Colonic mucosa (tissue), 4 donors: ENCODE measurements around the gene NELL2. TPM values are rescaled to one million over a fixed set of nuclear protein-coding genes. Genes with fewer than 3 reads are reported as not detected.

Source experiments
- DNase-seq: peaks from one replicate; pipeline ENCODE4 v3.0.0-alpha.2; 2020
- H3K27ac ChIP-seq: fragments of 200-600 bp; one replicate; pipeline ENCODE4 v1.8.0; 2021
- H3K27me3 ChIP-seq: fragments of 200-600 bp; one replicate; pipeline ENCODE4 v1.8.0; 2021
- H3K36me3 ChIP-seq: fragments of 200-600 bp; one replicate; pipeline ENCODE4 v1.8.0; 2021
- H3K4me1 ChIP-seq: fragments of 200-600 bp; one replicate; pipeline ENCODE4 v1.8.0; 2021; ENCODE audit warnings: mild to moderate bottlenecking
- H3K4me3 ChIP-seq: fragments of 200-600 bp; one replicate; pipeline ENCODE4 v1.8.0; 2021
- H3K9ac ChIP-seq, 2 donors: one replicate each; pipeline ENCODE4 v1.7.0; 2013; ENCODE audit warnings: control low read depth in 2 of 2, low read depth in 2 of 2, low read length in 2 of 2
- H3K9me3 ChIP-seq: fragments of 200-600 bp; one replicate; pipeline ENCODE4 v1.8.0; 2021
- intact Hi-C: fragments of 100-400 bp; cut with DNase I; formaldehyde crosslinking; loops from one replicate; pipeline ENCODE4 v1.14.1; 2022
- total RNA-seq, 2 donors: library from RNA; stranded (reverse); fragmentation: NEBNext Ultra II Directional in 1 of 2; extraction: Animal tissue kit (Norgen Biotek cat#: 25700) in 1 of 2; gene quantifications; one replicate each; pipeline ENCODE4 v1.2.1, GENCODE V29; 2021
- TF ChIP-seq, protein P1 (sequence below): fragments of 200-600 bp; IDR thresholded peaks from one replicate; pipeline ENCODE4 v1.8.0; 2022; ENCODE audit warnings: antibody characterized with exemption, mild to moderate bottlenecking
- donor health status: healthy.
- donor health status: DM: no; HTN: no; CAD: no.
- donor health status: DM: no; HTN: no; CAD: no.

Gene NELL2
- total RNA-seq, 2 donors from 2014 or later: 2.1 to 3.0 TPM

DNA sequence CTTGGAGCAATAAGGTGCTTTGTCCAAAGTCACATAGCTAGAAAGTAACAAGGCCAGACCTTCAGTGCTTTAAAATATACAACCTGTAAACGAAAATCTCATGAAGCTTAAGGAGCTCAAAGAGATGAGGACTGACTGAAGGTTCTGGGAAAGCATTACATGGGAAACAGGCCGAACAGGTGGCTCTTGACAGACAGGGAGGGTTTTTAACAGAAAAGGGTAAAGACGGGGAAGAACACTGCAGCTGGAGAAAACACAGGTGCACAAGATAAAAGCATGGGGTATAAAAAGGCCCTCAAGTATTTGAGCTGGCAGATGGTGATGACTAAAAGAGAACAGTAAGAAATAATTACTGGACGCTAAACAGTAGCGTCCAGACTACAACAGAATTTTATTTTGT is 257.2 kb downstream of the NELL2 start:
- Histone ChIP-seq H3K9ac (no peak overlapping the region), H3K27me3 (no peaks in the 10 kb centered on the region), H3K36me3 (no peaks in the 10 kb centered on the region), H3K4me1 (no peaks in the 10 kb centered on the region), H3K27ac (no peak overlapping the region), H3K9me3 (no peaks in the 10 kb centered on the region), H3K4me3 (no peak overlapping the region)
- DNase-seq: no peak
- TF ChIP-seq, protein P1, sequence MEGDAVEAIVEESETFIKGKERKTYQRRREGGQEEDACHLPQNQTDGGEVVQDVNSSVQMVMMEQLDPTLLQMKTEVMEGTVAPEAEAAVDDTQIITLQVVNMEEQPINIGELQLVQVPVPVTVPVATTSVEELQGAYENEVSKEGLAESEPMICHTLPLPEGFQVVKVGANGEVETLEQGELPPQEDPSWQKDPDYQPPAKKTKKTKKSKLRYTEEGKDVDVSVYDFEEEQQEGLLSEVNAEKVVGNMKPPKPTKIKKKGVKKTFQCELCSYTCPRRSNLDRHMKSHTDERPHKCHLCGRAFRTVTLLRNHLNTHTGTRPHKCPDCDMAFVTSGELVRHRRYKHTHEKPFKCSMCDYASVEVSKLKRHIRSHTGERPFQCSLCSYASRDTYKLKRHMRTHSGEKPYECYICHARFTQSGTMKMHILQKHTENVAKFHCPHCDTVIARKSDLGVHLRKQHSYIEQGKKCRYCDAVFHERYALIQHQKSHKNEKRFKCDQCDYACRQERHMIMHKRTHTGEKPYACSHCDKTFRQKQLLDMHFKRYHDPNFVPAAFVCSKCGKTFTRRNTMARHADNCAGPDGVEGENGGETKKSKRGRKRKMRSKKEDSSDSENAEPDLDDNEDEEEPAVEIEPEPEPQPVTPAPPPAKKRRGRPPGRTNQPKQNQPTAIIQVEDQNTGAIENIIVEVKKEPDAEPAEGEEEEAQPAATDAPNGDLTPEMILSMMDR: no peak
- intact Hi-C loops: no loop called here

DNA sequence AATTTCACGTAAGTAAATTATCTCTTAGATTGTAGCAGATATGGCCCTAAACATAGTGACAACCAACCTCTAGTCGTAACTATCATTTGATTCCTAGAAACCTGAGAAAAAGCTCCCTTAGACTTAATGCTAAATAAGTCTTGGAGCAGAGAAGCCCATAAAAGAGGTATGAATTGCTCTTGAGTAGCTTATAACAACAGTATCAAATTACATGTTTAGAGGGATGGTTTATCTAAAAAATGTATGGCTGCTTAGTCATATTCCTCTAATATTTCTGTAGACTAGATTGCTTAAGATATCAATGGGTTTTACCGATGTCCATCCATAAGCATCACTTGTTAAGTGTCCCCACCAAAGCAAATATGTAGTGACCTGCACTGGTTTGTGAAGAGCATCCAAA is 259.7 kb downstream of the NELL2 start:
- intact Hi-C loops: no loop called here

DNA sequence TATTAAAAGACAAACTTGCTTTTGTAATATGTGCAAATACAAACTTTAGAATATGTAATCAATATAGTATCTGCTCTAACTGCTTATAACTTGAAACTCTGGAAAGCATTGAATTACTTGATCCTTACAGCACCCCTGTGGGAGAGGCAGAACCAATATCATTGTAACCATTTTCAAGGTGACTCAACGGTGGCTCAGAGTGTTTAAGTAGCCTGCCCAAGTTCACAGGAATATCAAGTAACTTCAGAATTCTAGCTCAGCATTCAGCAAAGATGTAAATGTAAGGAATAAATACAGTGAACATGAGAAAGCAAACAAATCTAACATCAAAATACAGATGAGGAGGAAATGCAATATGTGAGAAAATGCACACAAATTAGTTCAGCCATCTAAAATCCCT is 264.6 kb downstream of the NELL2 start:
- no peak overlapping the region for H3K27ac ChIP-seq
- H3K4me1 ChIP-seq: no peaks in the 10 kb centered on the region
- no peaks in the 10 kb centered on the region for H3K27me3 ChIP-seq
- H3K36me3 ChIP-seq: no peaks in the 10 kb centered on the region
- TF ChIP-seq, protein P1: no peak
- no peaks in the 10 kb centered on the region for H3K9me3 ChIP-seq
- no peak for DNase-seq
- H3K9ac ChIP-seq: no peak overlapping the region
- no peak overlapping the region for H3K4me3 ChIP-seq
- intact Hi-C loops: no loop called here

More for the DNA sequence above, 259.7 kb downstream of the NELL2 start:
- H3K4me1 ChIP-seq: no peaks in the 10 kb centered on the region
- H3K27me3 ChIP-seq: no peaks in the 10 kb centered on the region
- H3K9ac ChIP-seq: no peak overlapping the region
- no peaks in the 10 kb centered on the region for H3K36me3 ChIP-seq
- H3K4me3 ChIP-seq: no peak overlapping the region
- DNase-seq: no peak
- H3K9me3 ChIP-seq: no peaks in the 10 kb centered on the region
- TF ChIP-seq, protein P1: no peak
- H3K27ac ChIP-seq: no peak overlapping the region

DNA sequence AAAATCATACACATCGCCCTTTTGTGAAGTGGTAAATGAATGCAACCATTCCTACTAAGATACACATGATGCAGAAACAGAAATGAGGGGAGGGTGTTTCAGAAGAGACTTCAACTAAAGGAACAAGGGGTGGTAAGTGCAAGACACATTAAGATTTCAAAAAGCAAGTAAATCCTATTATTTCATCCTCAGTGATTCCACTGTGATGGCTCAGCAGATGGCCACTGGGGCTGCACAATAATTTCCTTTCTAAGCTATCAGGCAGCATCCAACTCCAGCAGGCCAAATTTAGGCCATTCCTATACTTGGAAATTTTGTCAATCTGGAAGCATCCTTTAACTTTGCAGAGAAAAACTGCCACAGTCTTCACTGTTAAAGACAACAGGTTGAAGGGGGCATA is 272.4 kb downstream of the NELL2 start:
- no peaks in the 10 kb centered on the region for H3K9me3 ChIP-seq
- no peak overlapping the region for H3K27ac ChIP-seq
- no peak for DNase-seq
- TF ChIP-seq, protein P1: no peak
- intact Hi-C loops: no loop called here
- H3K4me1 ChIP-seq: no peaks in the 10 kb centered on the region
- no peaks in the 10 kb centered on the region for H3K27me3 ChIP-seq
- no peaks in the 10 kb centered on the region for H3K36me3 ChIP-seq
- no peak overlapping the region for H3K4me3 ChIP-seq
- H3K9ac ChIP-seq: no peak overlapping the region

DNA sequence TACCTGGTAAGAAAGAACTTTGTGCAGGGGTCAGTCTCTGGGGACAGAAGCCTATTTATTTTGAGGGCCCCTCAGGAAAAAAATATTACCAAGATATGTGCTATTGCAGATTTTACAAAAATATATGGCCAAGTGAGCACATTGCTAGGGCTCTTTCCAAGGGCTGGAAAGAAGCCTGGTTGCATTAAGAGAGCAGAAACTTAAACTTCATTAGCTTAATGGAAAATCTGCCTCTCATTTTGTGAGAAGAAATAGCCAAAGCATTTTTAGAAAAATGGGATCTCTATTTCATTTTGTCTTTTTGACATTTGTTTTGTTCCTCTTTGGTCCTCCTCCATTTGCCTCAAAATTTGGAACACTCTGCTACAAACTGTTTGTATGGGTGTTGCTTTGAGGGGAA is 283.5 kb downstream of the NELL2 start:
- Histone ChIP-seq H3K27me3 (no peaks in the 10 kb centered on the region), H3K9ac (no peak overlapping the region), H3K4me1 (no peaks in the 10 kb centered on the region), H3K36me3 (no peaks in the 10 kb centered on the region), H3K9me3 (no peaks in the 10 kb centered on the region), H3K27ac (no peak overlapping the region), H3K4me3 (no peak overlapping the region)
- TF ChIP-seq, protein P1: no peak
- no peak for DNase-seq
- intact Hi-C loops: no loop called here

DNA sequence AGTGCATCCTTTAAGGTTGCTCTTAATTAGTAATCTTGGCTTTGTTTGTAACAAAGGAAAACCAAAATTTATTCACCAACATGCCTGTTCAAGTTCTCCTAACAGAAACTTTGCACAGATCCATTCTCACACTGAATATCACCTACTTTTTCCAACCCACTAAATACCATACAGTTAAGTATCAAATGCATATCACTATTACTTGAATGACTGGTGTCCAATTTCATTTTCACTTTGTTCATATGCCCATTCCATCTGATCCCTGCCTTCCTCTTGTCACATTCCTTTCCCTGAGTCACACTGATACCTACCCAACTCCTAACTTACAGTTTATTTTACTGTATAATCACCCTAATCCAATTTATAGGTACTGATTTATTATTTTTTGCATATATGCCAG is 286.4 kb downstream of the NELL2 start:
- Histone ChIP-seq H3K9ac (no peak overlapping the region), H3K27me3 (no peaks in the 10 kb centered on the region), H3K4me1 (no peaks in the 10 kb centered on the region), H3K4me3 (no peak overlapping the region), H3K9me3 (no peaks in the 10 kb centered on the region), H3K27ac (no peak overlapping the region), H3K36me3 (no peaks in the 10 kb centered on the region)
- DNase-seq: no peak
- TF ChIP-seq, protein P1: no peak
- intact Hi-C loops: no loop called here
